ENCODE data around the gene PEF1.
A peak's percentile ranks its signal among the peaks of the same experiment; 100 is the strongest.

PEF1 gene

DNA sequence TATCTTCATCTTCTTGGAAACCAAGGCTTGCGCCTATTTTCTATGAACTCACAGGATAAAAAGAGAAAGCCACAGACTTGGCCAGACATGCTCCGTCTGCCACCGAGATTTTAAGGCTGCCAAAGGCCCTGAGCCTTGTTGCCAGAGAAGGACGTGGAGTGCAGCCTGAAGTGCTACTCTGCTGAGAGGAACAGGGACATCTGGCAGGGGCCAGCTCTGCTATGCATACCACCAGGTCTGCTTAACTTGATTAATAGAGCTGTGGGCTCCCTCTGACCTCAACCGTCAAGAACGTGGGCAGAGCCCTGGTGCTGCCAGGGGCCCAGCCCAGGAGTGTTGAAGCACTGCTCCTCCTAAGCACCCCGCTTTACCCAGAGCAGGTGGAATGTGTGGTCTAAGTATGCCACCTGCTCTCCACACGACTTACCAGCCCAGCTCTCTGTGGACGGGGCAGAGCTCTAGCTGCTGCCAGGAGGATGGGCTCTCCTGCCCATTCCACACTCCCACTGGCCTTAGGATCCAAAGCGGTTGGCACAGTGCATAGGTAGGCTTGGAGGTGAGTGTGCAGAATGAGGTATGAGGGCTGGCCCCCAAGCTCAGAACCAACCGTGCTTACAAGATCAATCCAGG is 16.6 kb downstream of the PEF1 start:
- Histone ChIP-seq H3K4me3 (ENCODE audit: low read depth, low read length) (no peak overlapping the region), H3K27ac (ENCODE audit: low read depth, low read length) (no peak overlapping the region), H3K27me3 (ENCODE audit: control insufficient read depth, insufficient read depth, low read length) (no peaks in the 10 kb centered on the region), H3K9me3 (ENCODE audit: control insufficient read depth, insufficient read depth, low read length) (no peaks in the 10 kb centered on the region), H3K9ac (ENCODE audit: low read depth, low read length) (no peak overlapping the region), H3K36me3 (ENCODE audit: control insufficient read depth, insufficient read depth, low read length) (peaks cover 49% of the 10 kb centered on the region), H3K4me1 (ENCODE audit: control insufficient read depth, insufficient read depth, low read length) (peaks cover 2% of the 10 kb centered on the region; the same call in 1 of the 2 replicates)

GRCh38 chr1:31627301-31627929 is 17.3 kb downstream of the PEF1 start:
- no peaks in the 10 kb centered on the region for H3K9me3 ChIP-seq (ENCODE audit: control insufficient read depth, insufficient read depth, low read length)
- no peak overlapping the region for H3K27ac ChIP-seq (ENCODE audit: low read depth, low read length)
- peaks cover 2% of the 10 kb centered on the region; the same call in 1 of the 2 replicates for H3K4me1 ChIP-seq (ENCODE audit: control insufficient read depth, insufficient read depth, low read length)
- H3K36me3 ChIP-seq (ENCODE audit: control insufficient read depth, insufficient read depth, low read length): peaks cover 43% of the 10 kb centered on the region
- no peaks in the 10 kb centered on the region for H3K27me3 ChIP-seq (ENCODE audit: control insufficient read depth, insufficient read depth, low read length)
- H3K4me3 ChIP-seq (ENCODE audit: low read depth, low read length): no peak overlapping the region
- no peak overlapping the region for H3K9ac ChIP-seq (ENCODE audit: low read depth, low read length)

DNA sequence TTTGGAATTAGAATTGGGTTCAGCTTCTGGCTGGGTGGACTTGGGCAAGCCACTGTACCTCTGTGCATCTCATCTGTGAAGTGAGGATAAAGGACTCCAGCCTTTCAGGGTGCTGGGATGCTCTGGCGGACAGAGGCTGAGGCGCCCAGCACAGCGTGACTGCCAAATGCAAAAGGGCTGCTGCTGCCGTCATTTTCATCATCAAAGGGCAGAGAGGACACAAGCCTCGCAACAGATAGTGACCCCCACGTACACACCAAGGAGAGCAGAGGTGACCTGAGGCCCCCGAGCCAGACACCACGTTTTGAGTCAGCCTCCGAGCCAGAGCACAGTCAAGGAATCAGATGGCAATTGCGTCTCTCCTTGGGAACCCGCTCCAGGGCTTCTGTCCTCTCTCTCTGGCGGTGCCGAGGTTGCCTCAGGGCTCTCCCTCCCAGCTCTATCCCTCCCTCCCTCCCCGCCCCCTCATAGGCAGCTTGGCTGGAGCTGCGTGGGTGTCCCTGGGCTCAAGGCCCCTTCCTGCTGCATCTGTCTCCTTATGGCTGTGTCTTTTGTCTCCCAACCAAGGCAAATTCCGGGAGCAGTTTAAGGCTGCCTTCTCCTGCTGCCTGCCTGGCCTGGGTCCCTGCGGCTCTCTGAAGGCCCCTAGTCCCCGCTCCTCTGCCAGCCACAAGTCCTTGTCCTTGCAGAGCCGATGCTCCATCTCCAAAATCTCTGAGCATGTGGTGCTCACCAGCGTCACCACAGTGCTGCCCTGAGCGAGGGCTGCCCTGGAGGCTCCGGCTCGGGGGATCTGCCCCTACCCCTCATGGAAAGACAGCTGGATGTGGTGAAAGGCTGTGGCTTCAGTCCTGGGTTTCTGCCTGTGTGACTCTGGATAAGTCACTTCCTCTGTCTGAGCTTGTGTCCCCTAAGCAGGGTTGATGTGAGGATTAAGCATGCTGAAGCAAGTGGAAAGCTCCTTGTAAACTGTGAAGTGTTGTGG is 18.2 kb downstream of the PEF1 start:
- H3K9ac ChIP-seq (ENCODE audit: low read depth, low read length): no peak overlapping the region
- H3K27me3 ChIP-seq (ENCODE audit: control insufficient read depth, insufficient read depth, low read length): no peaks in the 10 kb centered on the region
- peaks cover 2% of the 10 kb centered on the region; the same call in 1 of the 2 replicates for H3K4me1 ChIP-seq (ENCODE audit: control insufficient read depth, insufficient read depth, low read length)
- H3K36me3 ChIP-seq (ENCODE audit: control insufficient read depth, insufficient read depth, low read length): peaks cover 35% of the 10 kb centered on the region
- no peaks in the 10 kb centered on the region for H3K9me3 ChIP-seq (ENCODE audit: control insufficient read depth, insufficient read depth, low read length)
- H3K4me3 ChIP-seq (ENCODE audit: low read depth, low read length): no peak overlapping the region
- peak overlapping the region; percentile 33 for H3K27ac ChIP-seq (ENCODE audit: low read depth, low read length)

DNA sequence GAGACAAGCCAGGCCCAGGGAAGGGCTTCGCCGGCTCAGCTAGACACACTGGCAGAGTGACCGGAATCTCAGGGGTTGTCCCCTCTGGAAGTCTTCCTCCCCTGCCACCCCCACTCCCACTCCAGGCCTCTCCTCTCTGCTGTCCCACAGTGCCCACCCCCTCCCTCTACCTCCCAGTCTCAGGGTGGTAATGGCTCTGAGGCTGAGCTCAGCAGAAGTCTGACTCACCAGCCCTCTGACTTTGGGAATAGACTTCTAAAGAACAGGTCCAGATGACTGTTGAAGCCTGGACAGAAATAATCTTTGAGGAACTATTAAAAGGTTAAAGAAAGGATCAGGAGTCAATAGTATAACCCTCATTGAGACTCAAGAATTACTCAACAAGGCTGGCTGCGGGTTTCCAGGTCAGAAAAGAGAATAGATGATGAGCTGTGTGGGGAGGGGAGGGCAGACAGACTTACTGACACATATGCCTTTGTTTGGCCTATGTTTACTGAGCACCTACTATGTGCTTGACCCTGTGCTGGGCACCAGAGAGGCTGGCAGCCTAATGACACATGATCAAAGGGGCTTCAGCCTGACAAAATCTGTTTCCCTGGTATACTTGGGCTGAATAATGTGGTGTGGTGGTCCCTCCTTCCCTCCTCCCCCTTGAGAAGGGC is 19.0 kb downstream of the PEF1 start:
- Histone ChIP-seq H3K27me3 (ENCODE audit: control insufficient read depth, insufficient read depth, low read length) (no peaks in the 10 kb centered on the region), H3K9me3 (ENCODE audit: control insufficient read depth, insufficient read depth, low read length) (no peaks in the 10 kb centered on the region), H3K4me3 (ENCODE audit: low read depth, low read length) (no peak overlapping the region), H3K27ac (ENCODE audit: low read depth, low read length) (no peak overlapping the region), H3K9ac (ENCODE audit: low read depth, low read length) (no peak overlapping the region), H3K4me1 (ENCODE audit: control insufficient read depth, insufficient read depth, low read length) (peaks cover 2% of the 10 kb centered on the region; the same call in 1 of the 2 replicates), H3K36me3 (ENCODE audit: control insufficient read depth, insufficient read depth, low read length) (peaks cover 26% of the 10 kb centered on the region)

- Histone ChIP-seq H3K27ac (ENCODE audit: low read depth, low read length) (no peak overlapping the region), H3K9me3 (ENCODE audit: control insufficient read depth, insufficient read depth, low read length) (no peaks in the 10 kb centered on the region), H3K4me1 (ENCODE audit: control insufficient read depth, insufficient read depth, low read length) (peaks cover 2% of the 10 kb centered on the region; the same call in 1 of the 2 replicates), H3K9ac (ENCODE audit: low read depth, low read length) (no peak overlapping the region), H3K4me3 (ENCODE audit: low read depth, low read length) (no peak overlapping the region), H3K27me3 (ENCODE audit: control insufficient read depth, insufficient read depth, low read length) (no peaks in the 10 kb centered on the region), H3K36me3 (ENCODE audit: control insufficient read depth, insufficient read depth, low read length) (peaks cover 19% of the 10 kb centered on the region)
These were observed 19.8 kb downstream of the PEF1 start for GRCh38 chr1:31624731-31625514.

GRCh38 chr1:31624309-31624708 is 20.4 kb downstream of the PEF1 start:
- no peaks in the 10 kb centered on the region for H3K9me3 ChIP-seq (ENCODE audit: control insufficient read depth, insufficient read depth, low read length)
- peaks cover 2% of the 10 kb centered on the region; the same call in 1 of the 2 replicates for H3K4me1 ChIP-seq (ENCODE audit: control insufficient read depth, insufficient read depth, low read length)
- H3K27me3 ChIP-seq (ENCODE audit: control insufficient read depth, insufficient read depth, low read length): no peaks in the 10 kb centered on the region
- H3K36me3 ChIP-seq (ENCODE audit: control insufficient read depth, insufficient read depth, low read length): peaks cover 12% of the 10 kb centered on the region; the same call in 1 of the 2 replicates
- no peak overlapping the region for H3K27ac ChIP-seq (ENCODE audit: low read depth, low read length)
- H3K4me3 ChIP-seq (ENCODE audit: low read depth, low read length): no peak overlapping the region
- no peak overlapping the region for H3K9ac ChIP-seq (ENCODE audit: low read depth, low read length)

DNA sequence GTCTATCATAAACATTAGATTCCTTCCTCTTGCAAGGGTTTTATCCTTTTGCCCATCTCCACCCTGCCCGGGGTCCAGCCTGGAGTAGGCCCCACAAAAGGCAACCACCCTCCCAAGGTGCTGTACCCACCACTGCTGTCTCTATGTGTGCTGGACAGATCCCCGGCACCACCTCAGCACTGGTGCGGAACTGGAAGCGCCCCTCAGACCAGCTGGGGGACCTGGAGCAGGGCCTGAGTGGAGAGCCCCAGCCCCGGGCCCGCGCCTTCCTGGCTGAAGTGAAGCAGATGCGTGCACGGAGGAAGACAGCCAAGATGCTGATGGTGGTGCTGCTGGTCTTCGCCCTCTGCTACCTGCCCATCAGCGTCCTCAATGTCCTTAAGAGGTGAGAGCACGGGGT is 21.3 kb downstream of the PEF1 start:
- Histone ChIP-seq H3K27ac (ENCODE audit: low read depth, low read length) (no peak overlapping the region), H3K4me3 (ENCODE audit: low read depth, low read length) (no peak overlapping the region), H3K9me3 (ENCODE audit: control insufficient read depth, insufficient read depth, low read length) (no peaks in the 10 kb centered on the region), H3K36me3 (ENCODE audit: control insufficient read depth, insufficient read depth, low read length) (peaks cover 5% of the 10 kb centered on the region; the same call in 1 of the 2 replicates), H3K9ac (ENCODE audit: low read depth, low read length) (no peak overlapping the region), H3K27me3 (ENCODE audit: control insufficient read depth, insufficient read depth, low read length) (peaks cover 7% of the 10 kb centered on the region), H3K4me1 (ENCODE audit: control insufficient read depth, insufficient read depth, low read length) (peaks cover 4% of the 10 kb centered on the region; the same call in 1 of the 2 replicates)

DNA sequence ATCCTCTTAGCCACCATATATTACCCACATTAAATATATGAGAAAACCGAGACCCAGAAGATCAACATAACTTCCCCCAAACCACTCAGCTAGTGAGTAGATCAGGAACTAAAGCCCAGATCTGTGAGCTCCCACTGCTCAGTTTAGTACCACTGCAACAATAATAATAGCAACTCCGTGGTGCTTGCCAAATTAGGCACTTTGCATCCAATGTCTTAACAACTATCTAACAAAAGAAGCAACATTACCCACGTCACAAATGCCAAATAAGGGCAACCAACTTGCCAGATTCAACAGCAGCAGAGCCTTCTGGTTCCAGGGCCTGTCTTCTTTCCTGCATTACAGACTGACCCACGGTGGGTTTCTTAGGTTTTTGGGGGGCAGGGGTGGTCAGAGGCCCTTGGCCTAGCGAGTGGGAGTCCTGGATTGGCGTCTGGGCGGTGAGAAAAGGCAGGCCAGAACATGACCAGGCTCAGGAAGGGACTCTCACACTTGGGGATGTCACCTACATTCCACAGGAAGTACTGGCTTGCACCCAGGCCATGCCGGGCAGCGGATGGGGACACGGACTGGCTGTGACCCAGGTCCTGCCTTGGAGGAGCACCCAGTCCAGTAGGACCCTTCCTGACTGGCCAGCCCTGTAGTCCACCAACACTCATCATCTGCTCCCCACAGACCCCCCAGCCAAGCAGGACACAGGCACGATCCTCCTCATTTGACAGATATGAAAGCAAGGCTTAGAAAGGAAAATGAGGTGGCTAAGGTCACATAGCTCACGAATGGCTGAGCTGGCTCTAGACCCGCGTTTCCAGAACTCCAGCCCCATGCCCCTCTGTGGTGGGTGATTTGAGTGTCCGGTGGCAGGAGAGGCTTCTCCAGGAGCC is 22.6 kb downstream of the PEF1 start:
- Histone ChIP-seq H3K9me3 (ENCODE audit: control insufficient read depth, insufficient read depth, low read length) (no peaks in the 10 kb centered on the region), H3K4me1 (ENCODE audit: control insufficient read depth, insufficient read depth, low read length) (peaks cover 6% of the 10 kb centered on the region; the same call in 1 of the 2 replicates), H3K27ac (ENCODE audit: low read depth, low read length) (no peak overlapping the region), H3K36me3 (ENCODE audit: control insufficient read depth, insufficient read depth, low read length) (no peaks in the 10 kb centered on the region), H3K9ac (ENCODE audit: low read depth, low read length) (no peak overlapping the region), H3K27me3 (ENCODE audit: control insufficient read depth, insufficient read depth, low read length) (peaks cover 17% of the 10 kb centered on the region), H3K4me3 (ENCODE audit: low read depth, low read length) (no peak overlapping the region)

DNA sequence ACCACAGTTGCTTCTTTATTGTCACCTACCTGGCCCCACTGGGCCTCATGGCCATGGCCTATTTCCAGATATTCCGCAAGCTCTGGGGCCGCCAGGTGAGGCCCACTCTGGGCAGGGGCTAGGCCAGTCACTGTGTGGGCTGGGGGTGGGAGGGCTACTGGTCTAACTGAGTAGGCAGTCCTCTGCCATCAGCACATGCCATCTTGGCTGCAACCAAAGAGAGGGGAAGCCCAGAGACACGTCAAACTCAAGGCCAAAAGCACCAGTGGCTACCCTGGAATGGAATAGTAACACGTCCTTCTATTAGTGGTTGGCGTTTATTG is 23.2 kb downstream of the PEF1 start:
- no peak overlapping the region for H3K9ac ChIP-seq (ENCODE audit: low read depth, low read length)
- peaks cover 23% of the 10 kb centered on the region for H3K27me3 ChIP-seq (ENCODE audit: control insufficient read depth, insufficient read depth, low read length)
- peaks cover 6% of the 10 kb centered on the region; the same call in 1 of the 2 replicates for H3K4me1 ChIP-seq (ENCODE audit: control insufficient read depth, insufficient read depth, low read length)
- H3K27ac ChIP-seq (ENCODE audit: low read depth, low read length): no peak overlapping the region
- H3K4me3 ChIP-seq (ENCODE audit: low read depth, low read length): no peak overlapping the region
- H3K9me3 ChIP-seq (ENCODE audit: control insufficient read depth, insufficient read depth, low read length): no peaks in the 10 kb centered on the region
- no peaks in the 10 kb centered on the region for H3K36me3 ChIP-seq (ENCODE audit: control insufficient read depth, insufficient read depth, low read length)

All from HUES48 (cell line).